Endothelial cell (in vitro differentiated cells): ENCODE data around the gene NDRG3. TPM values are rescaled to one million over a fixed set of nuclear protein-coding genes. Genes with fewer than 3 reads are reported as not detected.
"Not testable (repeated sequence)": the region's sequence is repeated elsewhere in the genome, so short reads cannot be mapped to it uniquely, and the experiment has no call there.

Experiments
- DNase-seq: peaks from one replicate; pipeline ENCODE4 v3.0.0; 2021; ENCODE audit warnings: low spot score
- H3K27ac Mint-ChIP-seq: one replicate; pipeline ENCODE4 v1.8.0; 2021; ENCODE audit warnings: mixed read lengths, inconsistent platforms; ENCODE audit not compliant: unreplicated experiment
- H3K27me3 Mint-ChIP-seq: one replicate; pipeline ENCODE4 v1.8.0; 2021; ENCODE audit warnings: mild to moderate bottlenecking, moderate library complexity, mixed read lengths, inconsistent platforms; ENCODE audit not compliant: unreplicated experiment
- H3K36me3 Mint-ChIP-seq: one replicate; pipeline ENCODE4 v1.8.0; 2021; ENCODE audit warnings: mild to moderate bottlenecking, low read depth, mixed read lengths, inconsistent platforms; ENCODE audit not compliant: unreplicated experiment
- H3K4me1 Mint-ChIP-seq: one replicate; pipeline ENCODE4 v1.8.0; 2021; ENCODE audit warnings: mild to moderate bottlenecking, mixed read lengths, inconsistent platforms; ENCODE audit not compliant: unreplicated experiment
- H3K4me3 Mint-ChIP-seq: one replicate; pipeline ENCODE4 v1.8.0; 2021; ENCODE audit warnings: mild to moderate bottlenecking, mixed read lengths, inconsistent platforms; ENCODE audit not compliant: unreplicated experiment
- H3K9me3 Mint-ChIP-seq: one replicate; pipeline ENCODE4 v1.8.0; 2021; ENCODE audit warnings: mixed read lengths, inconsistent platforms; ENCODE audit not compliant: unreplicated experiment
- CTCF ChIP-seq: fragments of 200-600 bp; sonication (generic); IDR thresholded peaks from one replicate; pipeline ENCODE4 v1.5.0; 2021; ENCODE audit warnings: antibody characterized with exemption; ENCODE audit not compliant: unreplicated experiment
- total RNA-seq: library from RNA; stranded (reverse); fragmentation: NEBNext Ultra II Directional; extraction: Animal tissue kit (Norgen Biotek cat#: 25700); gene quantifications from one replicate; pipeline ENCODE4 v1.2.1, GENCODE V29; 2021; ENCODE audit not compliant: unreplicated experiment

NDRG3 gene
- total RNA-seq, 1 donor from 2014 or later, result 14.2 TPM

- TF ChIP-seq CTCF, result no peak
- DNase-seq, result no peak
- Mint-ChIP-seq H3K9me3 (no peaks in the 10 kb centered on the region), H3K36me3 (no peaks in the 10 kb centered on the region), H3K4me3 (no peak overlapping the region), H3K4me1 (peaks cover 6% of the 10 kb centered on the region), H3K27me3 (peaks cover 1% of the 10 kb centered on the region), H3K27ac (no peak overlapping the region)
These were observed 122.4 kb downstream of the NDRG3 start for GRCh38 chr20:36623444-36623843.

GRCh38 chr20:36620917-36621316 lies 125.0 kb downstream of the NDRG3 start:
- DNase-seq, result no peak
- Mint-ChIP-seq H3K27ac (no peak overlapping the region), H3K4me3 (no peak overlapping the region), H3K4me1 (peaks cover 6% of the 10 kb centered on the region), H3K27me3 (peaks cover 1% of the 10 kb centered on the region), H3K36me3 (no peaks in the 10 kb centered on the region), H3K9me3 (no peaks in the 10 kb centered on the region)
- no peak for TF ChIP-seq CTCF

- no peak for DNase-seq
- H3K27me3 Mint-ChIP-seq, result no peaks in the 10 kb centered on the region
- peaks cover 19% of the 10 kb centered on the region for H3K36me3 Mint-ChIP-seq
- no peaks in the 10 kb centered on the region for H3K4me1 Mint-ChIP-seq
- no peak for TF ChIP-seq CTCF
- no peaks in the 10 kb centered on the region for H3K9me3 Mint-ChIP-seq
- peak overlapping the region; percentile 19 for H3K4me3 Mint-ChIP-seq
- H3K27ac Mint-ChIP-seq, result no peak overlapping the region
These were observed 130.9 kb downstream of the NDRG3 start for GRCh38 chr20:36614781-36615557.

GRCh38 chr20:36613974-36614373 lies 131.9 kb downstream of the NDRG3 start:
- peaks cover 26% of the 10 kb centered on the region for H3K36me3 Mint-ChIP-seq
- TF ChIP-seq CTCF, result no peak
- H3K4me1 Mint-ChIP-seq, result no peaks in the 10 kb centered on the region
- H3K27ac Mint-ChIP-seq, result no peak overlapping the region
- no peak for DNase-seq
- no peak overlapping the region for H3K4me3 Mint-ChIP-seq
- H3K9me3 Mint-ChIP-seq, result no peaks in the 10 kb centered on the region
- no peaks in the 10 kb centered on the region for H3K27me3 Mint-ChIP-seq

GRCh38 chr20:36611625-36612024 lies 134.3 kb downstream of the NDRG3 start:
- H3K4me1 Mint-ChIP-seq, result peaks cover 10% of the 10 kb centered on the region
- H3K27me3 Mint-ChIP-seq, result no peaks in the 10 kb centered on the region
- DNase-seq, result no peak
- no peak overlapping the region for H3K27ac Mint-ChIP-seq
- peaks cover 36% of the 10 kb centered on the region for H3K36me3 Mint-ChIP-seq
- no peaks in the 10 kb centered on the region for H3K9me3 Mint-ChIP-seq
- H3K4me3 Mint-ChIP-seq, result no peak overlapping the region
- no peak for TF ChIP-seq CTCF

- peaks cover 29% of the 10 kb centered on the region for H3K36me3 Mint-ChIP-seq
- DNase-seq, H3K27me3 Mint-ChIP-seq, H3K27ac Mint-ChIP-seq, H3K9me3 Mint-ChIP-seq, H3K4me3 Mint-ChIP-seq: not testable (repeated sequence)
- peaks cover 17% of the 10 kb centered on the region for H3K4me1 Mint-ChIP-seq
These were observed 137.5 kb downstream of the NDRG3 start for GRCh38 chr20:36608388-36608728.
